ENCODE data around the gene FOLR2. TPM values are rescaled to one million over a fixed set of nuclear protein-coding genes. Genes with fewer than 3 reads are reported as not detected.

Gene FOLR2
- total and polyA plus RNA-seq, 2 donors (not counting 1 experiment from before 2014, with no cell fraction given): 1.5 to 4.7 TPM

GRCh38 chr11:72244361-72245262 lies 28.0 kb downstream of the FOLR2 start:
- Mint-ChIP-seq H3K4me3 (peak overlapping the region; percentile 2), H3K27ac (no peak overlapping the region), H3K27me3 (peaks cover 40% of the 10 kb centered on the region), H3K9me3 (ENCODE audit: insufficient read depth) (no peaks in the 10 kb centered on the region), H3K4me1 (peaks cover 25% of the 10 kb centered on the region)
- no peaks in the 10 kb centered on the region for H4K20me1 ChIP-seq (ENCODE audit: control insufficient read depth, insufficient read depth, low read length, poor library complexity, severe bottlenecking)
- DNase-seq: no peak
- WGBS (ENCODE audit: insufficient coverage): 13% methylated on average over 45 of the region's 46 CpGs
- H3K79me2 ChIP-seq (ENCODE audit: control insufficient read depth, insufficient read depth, low read length): no peaks in the 10 kb centered on the region
- H3K4me2 ChIP-seq (replicated peaks; ENCODE audit: low read depth, low read length, poor library complexity, severe bottlenecking): peak overlapping the region; percentile 47
- no peak overlapping the region for H3K9ac ChIP-seq (ENCODE audit: low read length)
- H3K4me1 ChIP-seq (ENCODE audit: control insufficient read depth in 2 of 2, insufficient read depth in 2 of 2, low read length in 2 of 2): peaks cover 17 to 34% of the 10 kb centered on the region in 2 donors
- peaks cover 0 to 25% (median 0%) of the 10 kb centered on the region in 3 donors for H3K9me3 ChIP-seq (ENCODE audit: control extremely low read depth in 1 of 3, control insufficient read depth in 2 of 3, insufficient read depth in 1 of 3, low read length in 2 of 3)
- no peak for ATAC-seq (ENCODE audit: low read depth)
- ChIA-PET POLR2A (no interaction called here), CTCF (no interaction called here)
- peaks cover 0 to 73% (median 43%) of the 10 kb centered on the region in 4 experiments for H3K27me3 ChIP-seq (replicated peaks in 1 of 4; ENCODE audit: control extremely low read depth in 1 of 4, control insufficient read depth in 3 of 4, insufficient read depth in 4 of 4, low read length in 3 of 4)
- TF ChIP-seq EZH2 (IDR thresholded peaks at IDR 0.05; ENCODE audit: borderline replicate concordance, insufficient read depth, low read depth, low read length, poor library complexity, severe bottlenecking): peak; percentile 97
- TF ChIP-seq CTCF (IDR thresholded peaks at IDR 0.05): no peak
- intact Hi-C loops (cut with micrococcal nuclease): no loop called here
- no peak overlapping the region for H2AFZ ChIP-seq (ENCODE audit: insufficient read depth, low read depth, low read length, poor library complexity, severe bottlenecking)
- H3K27ac ChIP-seq (ENCODE audit: low read length in 2 of 2): no peak overlapping the region
- H3K4me3 ChIP-seq (ENCODE audit: control extremely low read depth in 1 of 5, extremely low read depth in 1 of 5, insufficient read depth in 1 of 5, low read depth in 2 of 5, low read length in 4 of 5): peak overlapping the region in 1 of 5 experiments; percentile 14
- H3K36me3 ChIP-seq (replicated peaks in 1 of 2; ENCODE audit: control extremely low read depth in 1 of 2, control insufficient read depth in 1 of 2, extremely low read depth in 1 of 2, insufficient read depth in 2 of 2, low read length in 1 of 2): no peaks in the 10 kb centered on the region

GRCh38 chr11:72245263-72245816 lies 28.7 kb downstream of the FOLR2 start:
- no peaks in the 10 kb centered on the region for H3K79me2 ChIP-seq (ENCODE audit: control insufficient read depth, insufficient read depth, low read length)
- ChIA-PET CTCF (interaction anchor here (1.6 kb wide), 1 partner anchor 61 kb away, joined by 4 read pairs; no protein-coding TSS in a partner anchor), POLR2A (no interaction called here)
- H3K9ac ChIP-seq (ENCODE audit: low read length): no peak overlapping the region
- Mint-ChIP-seq H3K4me3 (no peak overlapping the region), H3K9me3 (ENCODE audit: insufficient read depth) (no peaks in the 10 kb centered on the region), H3K4me1 (peaks cover 23% of the 10 kb centered on the region), H3K27ac (no peak overlapping the region), H3K27me3 (peaks cover 38% of the 10 kb centered on the region)
- peaks cover 0 to 25% (median 0%) of the 10 kb centered on the region in 3 donors for H3K9me3 ChIP-seq (ENCODE audit: control extremely low read depth in 1 of 3, control insufficient read depth in 2 of 3, insufficient read depth in 1 of 3, low read length in 2 of 3)
- WGBS (ENCODE audit: insufficient coverage): 10% methylated on average over 11 of the region's 19 CpGs
- peaks cover 0 to 71% (median 41%) of the 10 kb centered on the region in 4 experiments for H3K27me3 ChIP-seq (replicated peaks in 1 of 4; ENCODE audit: control extremely low read depth in 1 of 4, control insufficient read depth in 3 of 4, insufficient read depth in 4 of 4, low read length in 3 of 4)
- no peaks in the 10 kb centered on the region for H3K36me3 ChIP-seq (replicated peaks in 1 of 2; ENCODE audit: control extremely low read depth in 1 of 2, control insufficient read depth in 1 of 2, extremely low read depth in 1 of 2, insufficient read depth in 2 of 2, low read length in 1 of 2)
- intact Hi-C loops (cut with micrococcal nuclease): no loop called here
- H3K27ac ChIP-seq (ENCODE audit: low read length in 2 of 2): no peak overlapping the region
- ATAC-seq (ENCODE audit: low read depth): no peak
- H4K20me1 ChIP-seq (ENCODE audit: control insufficient read depth, insufficient read depth, low read length, poor library complexity, severe bottlenecking): no peaks in the 10 kb centered on the region
- no peak for TF ChIP-seq EZH2 (IDR thresholded peaks at IDR 0.05; ENCODE audit: borderline replicate concordance, insufficient read depth, low read depth, low read length, poor library complexity, severe bottlenecking)
- TF ChIP-seq CTCF (IDR thresholded peaks at IDR 0.05): no peak
- H3K4me3 ChIP-seq (ENCODE audit: control extremely low read depth in 1 of 5, extremely low read depth in 1 of 5, insufficient read depth in 1 of 5, low read depth in 2 of 5, low read length in 4 of 5): no peak overlapping the region
- H3K4me2 ChIP-seq (replicated peaks; ENCODE audit: low read depth, low read length, poor library complexity, severe bottlenecking): no peak overlapping the region
- DNase-seq: no peak
- H2AFZ ChIP-seq (ENCODE audit: insufficient read depth, low read depth, low read length, poor library complexity, severe bottlenecking): no peak overlapping the region
- H3K4me1 ChIP-seq (ENCODE audit: control insufficient read depth in 2 of 2, insufficient read depth in 2 of 2, low read length in 2 of 2): peaks cover 12 to 30% of the 10 kb centered on the region in 2 donors
